Testis (tissue), 3 donors: ENCODE results near the gene PDE6H. TPM values are rescaled to one million over a fixed set of nuclear protein-coding genes. Genes with fewer than 3 reads are reported as not detected.
A peak's percentile ranks its signal among the peaks of the same experiment; 100 is the strongest.

Source experiments
- DNase-seq: peaks from one replicate; pipeline ENCODE4 v3.0.0-alpha.2; 2019
- H3K27ac ChIP-seq, 2 donors: fragments of 200-600 bp; sonication (generic); one replicate each; pipeline ENCODE4 v1.5.1; 2019
- H3K27me3 ChIP-seq: fragments of 200-600 bp; sonication (generic); one replicate; pipeline ENCODE4 v1.5.1; 2019
- H3K36me3 ChIP-seq: fragments of 200-600 bp; sonication (generic); one replicate; pipeline ENCODE4 v1.5.1; 2017; ENCODE audit warnings: low read depth; ENCODE audit errors: missing control alignments
- H3K4me1 ChIP-seq: fragments of 200-600 bp; sonication (generic); one replicate; pipeline ENCODE4 v1.5.1; 2019
- H3K4me3 ChIP-seq, 2 donors: fragments of 200-600 bp; sonication (generic); one replicate each; pipeline ENCODE4 v1.5.1; 2017 to 2019
- H3K9me3 ChIP-seq: fragments of 200-600 bp; sonication (generic); one replicate; pipeline ENCODE4 v1.5.1; 2017
- CTCF ChIP-seq, 3 experiments: fragments of 450-650 bp in 2 of 3; fragments of 200-600 bp in 1 of 3; sonication (generic) in 1 of 3; IDR thresholded peaks; one replicate each; pipeline ENCODE4 v1.5.1; 2016 to 2019; ENCODE audit warnings: antibody characterized with exemption in 3 of 3, mild to moderate bottlenecking in 2 of 3, moderate library complexity in 1 of 3
- POLR2A ChIP-seq: fragments of 450-650 bp; IDR thresholded peaks from one replicate; pipeline ENCODE4 v1.6.1; 2017; ENCODE audit warnings: antibody characterized with exemption, mild to moderate bottlenecking, moderate library complexity
- WGBS, 2 donors: methylation state at CpG; one replicate each; pipeline ENCODE4 v1.1.5; 2018; 5-methylcytosine and 5-hydroxymethylcytosine counted together
- intact Hi-C: fragments of 100-400 bp; cut with DNase I; formaldehyde crosslinking; loops from one replicate; pipeline ENCODE4 v1.15.1; 2023; ENCODE audit warnings: low total_unique reads
- polyA plus RNA-seq: library from polyadenylated mRNA; stranded (reverse); fragments of 350-450 nt; fragmentation: Illumina TruSeq; extraction: RNeasy Lipid Tissue Mini Kit (QIAGEN cat#74804); gene quantifications from one replicate; pipeline ENCODE4 v1.2.3, GENCODE V29; 2014; ENCODE audit warnings: low read depth, low replicate concordance; ENCODE audit not compliant: insufficient read depth
- total RNA-seq, 2 donors: library from RNA; depleted of rRNA; stranded (reverse); fragments of >200 nt; gene quantifications; one replicate each; pipeline ENCODE4 v1.2.3, GENCODE V29; 2016

PDE6H gene
- total and polyA plus RNA-seq, 3 donors from 2014 or later: not detected

DNA sequence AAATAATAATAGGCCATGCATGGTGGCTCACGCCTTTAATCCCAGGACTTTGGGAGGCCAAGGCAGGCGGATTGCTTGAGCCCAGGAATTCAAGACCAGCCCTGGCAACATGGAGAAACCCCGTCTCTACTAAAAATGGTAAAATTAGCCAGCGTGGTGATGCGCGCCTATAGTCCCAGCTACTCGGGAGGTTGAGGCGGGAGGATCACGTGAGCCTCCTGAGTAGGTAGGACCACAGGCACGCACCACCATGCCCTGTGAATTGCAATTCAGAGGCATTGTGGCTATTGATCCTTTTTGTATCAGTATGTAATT is 13.8 kb upstream of the PDE6H start:
- H3K27ac ChIP-seq: peak overlapping the region; percentile 15 to 82
- no peaks in the 10 kb centered on the region for H3K27me3 ChIP-seq
- no peaks in the 10 kb centered on the region for H3K9me3 ChIP-seq
- no peak for DNase-seq
- H3K4me3 ChIP-seq: no peak overlapping the region
- 91 to 94% methylated on average over 10 of the region's 10 CpGs for WGBS, 2 donors
- H3K36me3 ChIP-seq: no peaks in the 10 kb centered on the region
- intact Hi-C loops: no loop called here
- no peaks in the 10 kb centered on the region for H3K4me1 ChIP-seq
- TF ChIP-seq CTCF (IDR thresholded peaks at IDR 0.05) (no peak), POLR2A (no peak)

DNA sequence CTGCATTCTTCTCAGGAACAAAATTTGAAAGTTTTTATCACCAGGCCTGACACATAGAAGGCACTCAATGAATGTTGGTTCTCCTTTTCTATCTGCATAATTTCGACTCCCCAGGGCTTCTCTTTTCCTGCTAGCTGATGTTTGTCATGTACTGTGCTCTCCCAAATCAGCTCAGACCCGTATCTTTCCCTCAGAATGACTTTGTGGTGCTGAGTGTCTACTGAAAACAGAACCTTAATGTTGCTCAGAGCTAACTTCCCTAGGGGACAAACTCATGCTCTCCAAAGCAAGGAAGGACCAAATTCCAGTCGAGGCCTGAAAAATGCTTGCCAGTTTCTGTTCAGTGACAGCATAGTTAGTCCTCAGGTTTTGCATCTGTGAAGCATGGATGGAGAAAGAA is 13.4 kb upstream of the PDE6H start:
- H3K27me3 ChIP-seq: no peaks in the 10 kb centered on the region
- intact Hi-C loops: no loop called here
- H3K36me3 ChIP-seq: no peaks in the 10 kb centered on the region
- H3K27ac ChIP-seq: peak overlapping the region in 1 of 2 donors; percentile 82
- no peak for TF ChIP-seq CTCF (IDR thresholded peaks at IDR 0.05)
- TF ChIP-seq POLR2A: no peak
- H3K4me1 ChIP-seq: no peaks in the 10 kb centered on the region
- no peak overlapping the region for H3K4me3 ChIP-seq
- no peak for DNase-seq
- H3K9me3 ChIP-seq: no peaks in the 10 kb centered on the region
- WGBS, 2 donors: 37 to 56% methylated on average over 3 of the region's 3 CpGs

GRCh38 chr12:14959916-14960496 is 12.8 kb upstream of the PDE6H start:
- H3K9me3 ChIP-seq: no peaks in the 10 kb centered on the region
- peak overlapping the region in 1 of 2 donors; percentile 54 for H3K4me3 ChIP-seq
- no peaks in the 10 kb centered on the region for H3K36me3 ChIP-seq
- intact Hi-C loops: no loop called here
- TF ChIP-seq CTCF (IDR thresholded peaks at IDR 0.05) (no peak), POLR2A (no peak)
- H3K27me3 ChIP-seq: no peaks in the 10 kb centered on the region
- no peaks in the 10 kb centered on the region for H3K4me1 ChIP-seq
- H3K27ac ChIP-seq: peak overlapping the region in 1 of 2 donors; percentile 82
- DNase-seq: no peak
- whole genome bisulfite sequencing, 2 donors: 81 to 82% methylated on average over 4 of the region's 4 CpGs

DNA sequence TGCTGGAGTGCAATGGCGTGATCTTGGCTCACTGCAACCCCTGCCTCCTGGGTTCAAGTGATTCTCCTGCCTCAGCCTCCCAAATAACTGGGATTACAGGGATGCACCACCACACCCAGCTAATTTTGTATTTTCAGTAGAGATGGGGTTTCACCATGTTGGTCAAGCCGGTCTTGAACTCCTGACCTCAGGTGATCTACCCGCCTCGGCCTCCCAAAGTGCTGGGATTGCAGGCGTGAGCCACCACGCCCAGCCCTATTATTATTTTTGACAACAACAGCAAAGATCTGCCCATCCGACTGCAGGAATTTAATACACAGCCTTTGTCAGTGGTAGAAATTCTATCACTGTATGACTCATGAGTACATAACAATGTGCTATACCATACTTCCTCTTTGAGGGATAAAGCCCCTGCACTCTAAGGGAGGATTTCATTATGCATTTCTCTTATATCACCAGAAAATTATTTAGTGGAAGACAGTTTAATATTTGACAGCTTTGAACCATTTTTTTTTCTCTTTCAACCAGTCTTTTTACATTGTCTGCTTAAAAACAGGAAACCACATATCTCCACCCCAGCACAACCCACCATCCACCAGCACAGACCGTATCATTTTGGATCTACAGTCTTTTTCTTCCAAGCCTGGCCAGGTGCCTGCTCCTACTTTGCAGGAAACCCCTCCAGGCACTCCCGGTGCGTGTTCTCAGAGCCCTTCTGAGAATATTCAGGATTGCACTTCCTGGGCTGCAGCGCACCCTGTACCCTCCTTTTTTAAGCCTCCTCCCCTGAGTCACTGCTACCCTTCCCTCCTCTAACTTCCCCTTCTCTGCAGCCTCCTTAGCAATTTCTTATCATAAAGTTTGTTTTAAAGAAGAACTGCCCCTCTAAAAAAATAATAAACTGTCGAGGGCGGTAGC is 12.0 kb upstream of the PDE6H start:
- Histone ChIP-seq H3K27ac (peak overlapping the region; percentile 36 to 82), H3K4me3 (peak overlapping the region; percentile 49 to 54), H3K9me3 (no peaks in the 10 kb centered on the region), H3K27me3 (no peaks in the 10 kb centered on the region), H3K4me1 (no peaks in the 10 kb centered on the region), H3K36me3 (no peaks in the 10 kb centered on the region)
- intact Hi-C loops: no loop called here
- no peak for DNase-seq
- WGBS, 2 donors: 50% methylated on average over 13 of the region's 13 CpGs
- TF ChIP-seq CTCF (IDR thresholded peaks at IDR 0.05) (no peak), POLR2A (no peak)
